HG02588 (cell line): ENCODE results near the gene PRAMEF17.
"Not testable (repeated sequence)": the region's sequence is repeated elsewhere in the genome, so short reads cannot be mapped to it uniquely, and the experiment has no call there.

Experiments
- ATAC-seq: cut with Tn5 transposase; IDR thresholded peaks from one replicate; pipeline ENCODE4 v1.9.1; 2021; ENCODE audit warnings: mild to moderate bottlenecking, moderate library complexity; ENCODE audit not compliant: unreplicated experiment

Gene PRAMEF17, protein sequence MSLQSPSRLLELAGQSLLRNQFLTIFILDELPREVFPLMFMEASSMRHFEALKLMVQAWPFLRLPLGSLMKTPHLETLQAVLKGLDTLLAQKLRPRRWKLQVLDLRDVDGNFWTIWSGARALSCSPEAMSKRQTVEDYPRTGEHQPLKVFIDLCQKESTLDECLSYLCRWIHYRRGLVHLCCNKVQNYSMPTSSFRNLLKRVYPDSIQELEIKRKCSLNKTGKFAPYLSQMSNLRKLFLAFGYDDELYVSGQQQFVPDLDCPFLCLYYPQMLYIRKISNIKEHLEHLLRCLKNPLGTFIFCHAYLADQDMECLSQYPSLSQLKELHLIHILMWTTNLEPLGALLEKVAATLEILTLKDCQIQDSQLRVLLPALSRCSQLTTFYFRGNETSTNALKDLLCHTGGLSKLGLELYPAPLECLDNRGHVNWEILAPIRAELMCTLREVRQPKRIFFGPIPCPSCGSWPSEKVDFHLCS

DNA sequence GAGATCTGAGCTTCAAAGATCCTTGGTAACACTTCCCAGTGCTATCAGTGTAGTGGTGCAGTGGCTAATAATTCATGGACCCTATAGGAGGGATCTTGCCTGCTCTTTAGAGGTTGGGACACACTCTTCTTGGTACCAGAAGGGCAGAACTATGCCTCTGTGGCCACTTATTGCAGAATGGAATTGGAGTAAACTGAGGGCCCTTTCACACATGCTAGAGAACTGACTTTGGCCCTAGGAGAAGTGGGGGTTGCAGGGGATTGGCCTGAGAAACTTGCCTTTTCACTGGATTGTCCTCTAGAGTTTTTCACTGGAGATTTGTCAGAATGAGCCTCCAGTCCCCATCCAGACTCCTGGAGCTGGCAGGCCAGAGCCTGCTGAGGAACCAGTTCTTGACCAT, at the start of gene PRAMEF17:
TSS of gene PRAMEF17 (plus strand) at position 301 of the 400 bp plus-strand sequence. CDS start at position 327, 26 bp downstream.
- ATAC-seq, result not testable (repeated sequence)

DNA sequence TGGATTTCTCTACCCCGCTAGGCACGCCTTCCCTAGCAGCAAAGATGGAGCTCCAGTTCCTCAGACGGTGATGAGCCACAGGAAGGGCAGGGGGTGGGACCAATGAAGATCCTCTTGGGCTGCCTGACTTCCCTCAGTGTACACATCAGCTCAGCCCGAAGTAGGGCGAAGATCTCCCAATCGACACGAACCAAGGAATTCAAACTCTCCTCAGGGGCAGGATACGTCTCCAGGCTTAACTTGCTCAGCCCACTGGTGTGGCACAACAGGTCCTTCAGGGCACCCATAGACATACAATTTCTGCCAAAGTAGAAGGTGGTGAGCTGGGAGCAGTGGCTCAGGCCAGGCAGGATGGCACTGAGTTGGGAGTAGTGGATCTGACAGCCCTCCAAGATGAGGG, 46.9 kb upstream of the PRAMEF17 start:
- ATAC-seq, result not testable (repeated sequence)

DNA sequence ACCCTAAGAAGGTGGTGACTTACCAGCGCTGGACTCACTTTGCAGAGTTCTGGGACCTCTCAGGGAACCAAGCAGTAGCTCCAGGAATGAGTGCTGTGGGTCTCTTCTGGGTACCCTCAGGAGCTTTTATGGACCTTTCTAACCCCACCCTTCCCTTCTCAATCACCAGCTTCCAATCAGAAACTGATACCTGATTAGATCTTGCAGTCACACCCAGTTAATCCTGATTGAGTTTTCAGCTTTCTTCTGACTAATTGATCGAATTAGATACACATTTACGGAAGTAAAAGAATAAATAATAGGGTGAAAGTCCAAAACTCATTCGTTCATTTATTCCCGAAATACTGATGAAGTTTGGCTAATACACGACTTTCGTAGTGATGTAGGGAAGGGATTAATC, 42.4 kb upstream of the PRAMEF17 start, which contains the start of gene PRAMEF14:
TSS of gene PRAMEF14 (minus strand) at position 101 of the 400 bp plus-strand sequence. CDS start 1,820 bp downstream, outside the sequence.
- ATAC-seq, result not testable (repeated sequence)

DNA sequence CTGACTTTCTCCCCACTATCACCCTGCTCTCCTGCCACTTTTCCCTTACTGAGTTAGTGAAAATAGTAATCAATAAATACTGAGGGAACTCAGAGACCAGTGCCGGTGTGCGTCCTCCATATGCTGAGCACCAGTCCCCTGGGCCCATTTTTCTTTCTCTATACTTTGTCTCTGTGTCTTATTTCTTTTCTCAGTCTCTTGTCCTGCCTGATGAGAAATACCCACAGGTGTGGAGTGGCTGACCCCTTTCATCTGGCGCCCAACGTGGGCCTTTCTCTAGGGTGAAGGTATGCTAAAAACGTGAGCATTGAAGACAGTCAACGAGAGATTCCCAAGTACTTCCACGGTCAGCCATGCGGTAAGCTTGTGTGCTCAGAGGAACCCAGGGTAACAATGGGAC, 36.0 kb upstream of the PRAMEF17 start:
- ATAC-seq, result not testable (repeated sequence)

DNA sequence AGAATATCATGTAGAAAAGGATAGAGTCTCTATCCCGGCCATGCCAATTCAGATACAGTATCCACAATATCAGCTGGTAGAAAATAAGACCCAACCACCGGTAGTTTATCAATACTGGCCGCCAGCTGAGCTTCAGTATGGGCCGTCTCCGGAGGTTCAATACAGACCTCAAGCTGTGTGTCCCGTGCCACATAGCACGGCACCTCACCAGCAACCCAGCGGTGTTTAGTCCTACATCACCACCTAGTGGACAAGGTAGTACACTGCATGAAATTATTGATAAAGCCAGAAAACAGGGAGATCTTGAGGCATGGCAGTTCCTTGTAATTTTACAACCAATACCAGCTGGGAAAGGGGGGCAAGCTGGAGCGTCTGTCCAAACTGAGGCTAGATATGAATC, 35.0 kb upstream of the PRAMEF17 start:
- not testable (repeated sequence) for ATAC-seq

DNA sequence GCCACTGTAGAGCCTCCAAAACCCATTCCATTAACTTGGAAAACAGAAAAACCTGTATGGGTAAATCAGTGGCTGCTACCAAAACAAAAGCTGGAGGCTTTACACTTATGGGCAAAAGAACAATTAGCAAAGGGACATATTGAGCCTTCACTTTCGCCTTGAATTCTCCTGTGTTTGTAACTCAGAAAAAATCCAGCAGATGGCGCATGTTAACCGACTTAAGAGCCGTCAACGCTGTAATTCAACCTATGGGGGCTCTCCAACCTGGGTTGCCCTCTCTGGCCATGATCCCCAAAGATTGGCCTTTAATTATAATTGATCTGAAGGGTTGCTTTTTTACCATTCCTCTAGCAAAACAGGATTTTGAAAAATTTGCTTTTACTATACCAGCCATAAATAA, 32.7 kb upstream of the PRAMEF17 start:
- ATAC-seq, result not testable (repeated sequence)

DNA sequence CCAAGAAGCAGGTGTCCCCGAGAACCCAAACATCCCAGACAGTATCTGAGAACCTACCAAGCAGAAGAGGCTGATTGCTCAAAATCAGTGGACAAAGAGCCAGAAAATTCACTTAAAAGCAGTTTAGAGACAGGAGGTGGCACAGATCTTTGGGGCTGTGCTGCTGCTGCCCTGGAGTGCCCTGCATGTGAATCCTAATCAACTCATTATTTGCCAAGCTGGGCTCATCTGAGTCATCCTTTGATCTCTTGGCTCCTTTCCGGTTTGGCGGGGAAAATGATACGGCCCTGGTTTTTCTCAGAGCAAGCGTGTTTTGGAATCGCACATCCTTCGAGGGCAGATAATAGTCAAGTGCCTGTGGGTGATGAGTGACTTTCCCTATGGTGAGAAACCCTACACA, 27.1 kb upstream of the PRAMEF17 start:
- ATAC-seq, result not testable (repeated sequence)

DNA sequence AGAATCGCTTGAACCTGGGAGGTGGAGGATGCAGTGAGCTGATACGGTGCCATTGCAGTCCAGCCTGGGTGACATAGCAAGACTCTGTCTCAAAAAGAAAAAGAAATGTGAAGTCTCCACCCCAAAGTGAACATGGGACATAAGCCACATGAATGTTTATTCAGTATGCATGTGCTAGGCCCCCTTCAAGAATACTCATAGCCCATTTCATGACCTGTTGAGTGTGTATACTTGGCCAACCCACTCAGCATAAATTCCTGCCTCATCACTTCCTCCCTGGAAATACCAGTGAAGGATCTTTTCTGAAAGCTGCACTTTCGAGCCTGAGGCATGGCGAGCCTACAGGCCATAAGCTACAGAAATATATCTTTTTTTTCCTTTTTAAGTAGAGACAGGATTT, 24.5 kb upstream of the PRAMEF17 start:
- not testable (repeated sequence) for ATAC-seq

DNA sequence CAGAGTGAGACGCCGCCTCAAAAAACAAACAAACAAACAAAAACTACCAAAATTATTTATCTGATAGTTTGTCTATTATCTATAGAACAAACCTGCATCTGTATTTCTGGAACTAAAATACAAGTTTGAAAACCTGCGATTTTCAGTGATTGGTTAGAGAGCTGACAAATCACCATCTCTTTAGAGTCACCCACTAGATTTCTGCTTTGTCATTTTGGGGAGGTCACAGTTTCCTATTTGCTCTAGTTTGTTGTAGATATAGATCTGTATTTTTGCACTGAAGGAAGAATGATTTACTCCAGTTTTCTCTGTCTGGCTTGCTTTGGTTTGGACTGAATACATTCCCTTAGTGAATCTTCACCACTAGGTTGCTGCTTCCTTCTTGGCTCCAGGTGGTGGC, 22.9 kb upstream of the PRAMEF17 start:
- not testable (repeated sequence) for ATAC-seq

DNA sequence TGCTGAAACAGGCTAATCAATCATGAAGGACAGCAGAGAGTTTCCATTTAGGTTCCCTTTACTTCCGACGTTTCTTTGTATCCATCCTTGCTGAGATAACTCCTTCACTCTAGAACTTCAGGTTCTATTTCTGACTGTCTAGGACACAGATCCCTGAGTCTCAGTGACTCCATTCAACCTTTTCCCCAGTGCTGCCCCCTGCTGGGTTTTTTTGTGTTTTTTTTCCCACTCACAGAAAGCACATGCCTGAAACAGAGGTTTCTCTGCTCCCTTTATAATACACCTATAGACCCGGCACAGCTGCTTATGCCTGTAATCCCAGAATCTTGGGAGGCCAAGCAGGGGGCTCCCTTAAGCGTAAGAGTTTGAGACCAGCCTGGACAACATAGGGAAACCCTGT, 20.9 kb upstream of the PRAMEF17 start:
- not testable (repeated sequence) for ATAC-seq

DNA sequence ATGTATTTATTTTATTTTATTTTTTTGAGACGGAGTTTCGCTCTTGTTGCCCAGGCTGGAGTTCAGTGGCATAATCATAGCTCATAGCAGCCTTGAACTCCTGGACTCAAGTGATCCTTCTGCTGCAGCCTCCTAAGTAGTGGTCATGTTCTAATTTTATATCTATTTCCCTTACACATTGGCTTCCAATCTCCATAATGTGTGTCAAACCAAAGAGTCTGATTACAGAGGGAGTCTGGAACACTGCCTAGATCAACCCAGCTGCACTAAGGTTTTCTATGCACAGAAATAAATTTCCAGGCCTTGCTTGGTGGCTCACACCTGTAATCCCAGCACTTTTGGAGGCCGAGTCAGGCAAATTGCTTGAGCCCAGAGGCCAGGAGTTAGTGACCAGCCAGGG, 10.4 kb upstream of the PRAMEF17 start:
- ATAC-seq, result not testable (repeated sequence)

DNA sequence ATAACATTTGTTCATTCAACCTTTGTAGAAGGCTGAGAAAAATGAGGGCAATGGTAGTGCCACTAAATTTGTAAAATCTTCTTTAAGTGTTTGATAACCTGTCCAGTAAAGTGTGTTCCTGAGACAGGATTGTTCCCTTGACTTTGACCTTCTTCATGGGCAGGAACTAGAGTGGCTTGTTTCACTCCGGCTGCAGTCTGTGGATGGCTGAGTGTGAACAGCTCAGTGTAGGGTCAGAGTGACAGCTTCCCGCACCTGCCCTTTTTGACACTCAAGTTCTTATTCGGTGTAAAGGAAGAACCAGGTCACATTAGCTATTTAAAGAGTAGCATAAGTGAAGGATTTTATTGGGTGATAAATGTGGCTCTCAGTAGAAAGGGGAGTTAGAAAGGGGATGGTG, 9.1 kb upstream of the PRAMEF17 start:
- not testable (repeated sequence) for ATAC-seq

DNA sequence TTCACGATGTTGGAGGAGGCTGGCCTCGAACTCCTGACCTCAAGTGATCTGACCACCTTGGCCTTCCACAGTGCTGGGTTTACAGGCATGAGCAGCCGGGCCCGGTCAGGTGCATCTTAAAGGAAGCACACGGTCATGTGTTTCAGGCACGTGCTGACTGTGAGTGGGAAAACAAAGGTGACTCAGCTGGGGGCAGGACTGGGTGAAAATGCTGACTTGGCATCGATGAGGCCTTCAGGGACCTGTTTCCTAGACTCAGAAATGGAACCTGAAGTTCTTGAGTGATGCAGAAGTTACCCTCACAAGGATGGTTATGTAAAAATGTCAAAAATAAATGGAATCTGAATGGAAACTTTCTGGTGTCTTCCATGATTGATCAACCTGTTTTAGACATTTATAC, 3.6 kb downstream of the PRAMEF17 start:
- ATAC-seq, result not testable (repeated sequence)

DNA sequence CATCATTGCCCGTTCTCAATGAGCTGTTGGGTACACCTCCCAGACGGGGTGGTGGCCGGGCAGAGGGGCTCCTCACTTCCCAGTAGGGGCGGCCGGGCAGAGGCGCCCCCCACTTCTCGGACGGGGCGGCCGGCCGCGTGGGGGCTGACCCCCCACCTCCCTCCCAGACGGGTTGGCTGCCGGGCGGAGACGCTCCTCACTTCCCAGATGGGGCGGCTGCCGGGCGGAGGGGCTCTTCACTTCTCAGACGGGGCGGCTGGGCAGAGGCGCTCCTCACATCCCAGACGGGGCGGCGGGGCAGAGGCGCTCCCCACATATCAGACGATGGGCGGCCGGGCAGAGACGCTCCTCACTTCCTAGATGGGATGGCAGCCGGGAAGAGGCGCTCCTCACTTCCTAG, 5.3 kb downstream of the PRAMEF17 start:
- not testable (repeated sequence) for ATAC-seq

DNA sequence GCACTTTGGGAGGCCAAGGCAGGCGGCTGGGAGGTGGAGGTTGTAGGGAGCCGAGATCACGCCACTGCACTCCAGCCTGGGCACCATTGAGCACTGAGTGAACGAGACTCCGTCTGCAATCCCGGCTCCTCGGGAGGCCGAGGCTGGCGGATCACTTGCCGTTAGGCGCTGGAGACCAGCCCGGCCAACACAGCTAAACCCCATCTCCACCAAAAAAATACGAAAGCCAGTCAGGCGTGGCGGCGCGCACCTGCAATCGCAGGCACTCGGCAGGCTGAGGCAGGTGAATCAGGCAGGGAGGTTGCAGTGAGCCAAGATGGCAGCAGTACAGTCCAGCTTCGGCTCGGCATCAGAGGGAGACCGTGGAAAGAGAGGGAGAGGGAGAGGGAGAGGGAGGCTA, 5.9 kb downstream of the PRAMEF17 start:
- not testable (repeated sequence) for ATAC-seq

DNA sequence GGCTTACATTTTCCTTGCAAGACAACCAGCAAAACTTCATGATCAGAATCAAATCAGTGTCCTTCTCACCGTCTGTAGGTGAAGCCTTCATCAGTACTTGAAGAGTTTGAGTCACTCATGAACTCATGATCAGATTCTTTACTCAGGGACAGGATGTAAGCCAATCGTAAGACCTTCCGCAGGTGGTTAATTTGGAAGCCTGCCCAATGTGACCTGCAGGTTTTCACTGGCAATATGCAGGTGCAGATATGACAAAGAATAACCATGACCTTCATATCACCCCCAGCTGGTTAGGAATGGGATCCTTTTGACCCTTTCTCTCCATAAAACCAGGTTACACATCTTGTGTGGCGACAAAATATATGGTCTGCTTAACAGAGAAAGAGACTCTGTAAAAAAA, 18.4 kb downstream of the PRAMEF17 start:
- no peak for ATAC-seq

DNA sequence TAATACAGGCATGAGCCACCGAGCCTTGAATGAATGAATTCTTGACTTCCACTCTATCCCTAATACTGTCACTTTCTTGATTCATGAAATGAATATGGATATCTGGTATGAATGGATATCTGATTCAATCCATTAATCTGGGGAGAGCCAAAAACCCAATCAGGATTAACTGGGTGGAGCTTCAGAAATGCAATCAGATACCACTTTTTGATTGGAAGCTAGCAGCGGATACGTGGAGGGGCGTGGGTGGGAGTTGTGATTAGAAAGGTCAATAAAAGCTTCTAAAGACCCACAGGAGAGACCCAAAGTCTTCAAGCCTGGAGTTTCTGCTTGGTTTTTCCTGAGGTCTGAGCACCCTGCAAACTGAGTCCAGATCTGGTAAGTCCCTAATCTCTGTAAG, 20.7 kb downstream of the PRAMEF17 start, which contains the start of gene PRAMEF20:
TSS of gene PRAMEF20 (plus strand) at position 301 of the 400 bp plus-strand sequence. CDS start 5,905 bp downstream, outside the sequence.
- not testable (repeated sequence) for ATAC-seq

DNA sequence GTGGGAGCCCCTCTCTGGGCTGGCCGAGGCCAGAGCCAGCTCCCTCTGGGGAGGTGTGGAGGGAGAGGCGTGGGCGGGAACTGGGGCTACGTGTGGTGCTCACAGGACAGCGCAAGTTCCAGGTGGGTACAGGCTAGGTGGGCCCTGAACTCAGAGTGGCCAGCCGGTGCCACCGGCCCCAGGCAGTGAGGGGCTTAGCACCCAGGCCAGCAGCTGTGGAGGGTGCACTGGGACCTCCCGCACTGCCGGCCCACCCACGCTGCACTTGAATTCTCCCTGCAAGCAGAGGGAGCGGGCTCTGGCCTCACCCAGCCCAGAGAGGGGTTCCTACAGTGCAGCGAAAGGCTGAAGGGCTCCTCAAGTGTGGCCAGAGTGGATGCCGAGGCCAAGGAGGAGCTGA, 41.1 kb downstream of the PRAMEF17 start:
- no peak for ATAC-seq

DNA sequence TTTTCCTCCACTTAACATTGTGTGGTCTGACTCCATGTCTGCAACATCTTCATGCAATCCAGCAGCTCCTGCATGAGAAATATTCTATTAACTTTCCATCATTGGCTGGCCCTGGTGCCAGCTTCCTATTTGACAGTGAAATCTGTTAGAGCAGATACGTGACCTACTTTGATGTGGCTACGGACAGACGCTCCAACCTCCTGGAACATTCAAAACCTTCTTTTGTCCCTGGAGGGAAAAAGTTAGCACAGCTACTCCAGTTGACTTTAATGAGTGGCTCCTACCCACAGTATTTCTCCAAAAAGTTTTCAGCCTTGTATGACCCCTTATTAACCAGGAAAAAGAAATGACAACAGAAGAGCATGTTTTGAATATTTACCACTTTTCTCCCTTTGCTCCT, 42.8 kb downstream of the PRAMEF17 start:
- ATAC-seq, result no peak

DNA sequence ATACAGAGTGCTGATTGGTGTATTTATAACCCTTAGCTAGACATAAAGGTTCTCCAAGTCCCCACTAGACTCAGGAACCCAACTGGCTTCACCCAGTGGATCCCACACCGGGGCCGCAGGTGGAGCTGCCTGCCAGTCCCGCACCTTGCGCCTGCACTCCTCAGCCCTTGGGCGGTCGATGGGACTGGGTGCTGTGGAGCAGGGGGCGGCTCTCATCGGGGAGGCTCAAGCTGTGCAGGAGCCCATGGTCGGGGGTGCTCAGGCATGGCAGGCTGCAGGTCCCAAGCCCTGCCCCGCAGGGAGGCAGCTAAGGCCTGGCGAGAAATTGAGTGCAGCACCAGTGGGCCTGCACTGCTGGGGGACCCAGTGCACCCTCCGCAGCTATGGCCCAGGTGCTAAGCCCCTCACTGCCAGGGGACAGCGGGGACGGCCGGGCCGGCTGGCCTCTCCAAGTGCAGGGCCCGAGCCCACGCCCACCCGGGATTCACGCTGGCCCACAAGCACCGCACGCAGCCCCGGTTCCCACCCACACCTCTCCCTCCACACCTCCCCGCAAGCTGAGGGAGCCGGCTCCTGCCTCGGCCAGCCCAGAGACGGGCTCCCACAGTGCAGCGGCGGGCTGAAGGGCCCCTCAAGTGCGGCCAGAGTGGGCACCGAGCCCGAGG, 44.4 kb downstream of the PRAMEF17 start:
- not testable (repeated sequence) for ATAC-seq

DNA sequence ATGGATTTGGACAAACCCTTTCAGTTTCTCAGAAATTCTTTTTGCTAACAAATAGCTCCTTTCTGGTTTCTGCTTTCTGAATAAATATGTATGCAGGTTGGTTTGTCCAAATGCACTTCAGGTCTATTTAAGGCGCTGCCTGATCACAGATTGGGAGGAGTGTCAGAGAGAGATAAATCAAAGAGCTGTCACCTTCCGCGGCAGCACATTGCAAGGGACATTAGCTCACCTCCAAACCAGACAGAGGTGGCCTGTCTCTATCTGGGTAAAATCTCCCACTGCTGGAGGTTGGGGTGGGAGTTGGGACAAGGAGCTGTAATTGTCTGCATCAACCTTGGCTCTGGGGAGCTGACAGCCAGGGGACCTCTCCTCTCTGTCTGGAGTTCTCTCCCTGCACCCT, 46.0 kb downstream of the PRAMEF17 start:
- no peak for ATAC-seq
